Uterus (tissue), 4 donors: ENCODE results near the gene LY6G6F. TPM values are rescaled to one million over a fixed set of nuclear protein-coding genes. Genes with fewer than 3 reads are reported as not detected.

Experiments
- DNase-seq, 2 donors: peaks; one replicate each; pipeline ENCODE4 v3.0.0-alpha.2; 2019 to 2020
- H3K27ac ChIP-seq, 2 donors: fragments of 200-600 bp; sonication (generic); 1 replicate in 1 of 2; 2 replicates in 1 of 2; pipeline ENCODE4 v1.5.1; 2016 to 2018
- H3K27me3 ChIP-seq, 2 donors: fragments of 200-600 bp; sonication (generic); one replicate each; pipeline ENCODE4 v1.5.1; 2018 to 2019; ENCODE audit warnings: control low read depth in 1 of 2
- H3K36me3 ChIP-seq, 2 donors: fragments of 200-600 bp; sonication (generic); one replicate each; pipeline ENCODE4 v1.5.1; 2019; ENCODE audit warnings: control low read depth in 1 of 2
- H3K4me1 ChIP-seq, 2 donors: fragments of 200-600 bp; sonication (generic); one replicate each; pipeline ENCODE4 v1.5.1; 2018 to 2019; ENCODE audit warnings: control low read depth in 1 of 2
- H3K4me3 ChIP-seq, 2 donors: fragments of 200-600 bp; sonication (generic); 1 replicate in 1 of 2; 2 replicates in 1 of 2; pipeline ENCODE4 v1.5.1; 2018 to 2019; ENCODE audit warnings: mild to moderate bottlenecking in 1 of 2
- H3K9me3 ChIP-seq, 2 donors: fragments of 200-600 bp; sonication (generic); one replicate each; pipeline ENCODE4 v1.5.1; 2019; ENCODE audit warnings: control low read depth in 1 of 2
- CTCF ChIP-seq, 4 experiments: fragments of 200-600 bp in 2 of 4; fragments of 450-650 bp in 2 of 4; sonication (generic) in 2 of 4; IDR thresholded peaks; one replicate each; pipeline ENCODE4 v1.5.1; 2016 to 2019; ENCODE audit warnings: antibody characterized with exemption in 4 of 4, mild to moderate bottlenecking in 2 of 4, moderate library complexity in 1 of 4
- POLR2A ChIP-seq, 2 donors: fragments of 450-650 bp; IDR thresholded peaks; one replicate each; pipeline ENCODE4 v1.6.1; 2016; ENCODE audit warnings: antibody characterized with exemption in 2 of 2, mild to moderate bottlenecking in 1 of 2, moderate library complexity in 1 of 2
- intact Hi-C: fragments of 100-400 bp; cut with DNase I; formaldehyde crosslinking; loops from one replicate; pipeline ENCODE4 v1.15.1; 2023; ENCODE audit warnings: low total_unique reads
- total RNA-seq, 4 donors: library from RNA; depleted of rRNA in 3 of 4; stranded (reverse); fragments of >200 nt in 3 of 4; gene quantifications; one replicate each; pipeline versions ENCODE4 v1.1.0 to v1.2.4, GENCODE V29; 2014 to 2023
- donor health status: DM: yes; HTN: yes; CAD: no.

LY6G6F gene
- total RNA-seq, 4 donors from 2014 or later = not detected

GRCh38 chr6:31728767-31729514 is 22.3 kb downstream of the LY6G6F start, which contains the start of gene DDAH2:
Gene DDAH2, minus strand, starts transcription at chr6:31729299. Its CDS starts 138 bp downstream, at chr6:31729161.
- peaks cover 6 to 11% of the 10 kb centered on the region in 2 donors for H3K4me1 ChIP-seq
- H3K36me3 ChIP-seq = no peaks in the 10 kb centered on the region
- no peaks in the 10 kb centered on the region for H3K9me3 ChIP-seq
- H3K27me3 ChIP-seq = no peaks in the 10 kb centered on the region
- peak; percentile 38 to 48 for DNase-seq
- H3K27ac ChIP-seq = peak within 1 kb of the TSS; percentile 93 to 100
- TF ChIP-seq CTCF (IDR thresholded peaks at IDR 0.05) = peak in 2 of 4 experiments; percentile 49 to 56
- TF ChIP-seq POLR2A (IDR thresholded peaks at IDR 0.05) = no peak
- intact Hi-C loops = no loop called here
- peak within 1 kb of the TSS; percentile 65 to 97 for H3K4me3 ChIP-seq

GRCh38 chr6:31729515-31729978 is 22.9 kb downstream of the LY6G6F start:
- DNase-seq = peak; percentile 95 to 96
- H3K36me3 ChIP-seq = no peaks in the 10 kb centered on the region
- no peaks in the 10 kb centered on the region for H3K27me3 ChIP-seq
- TF ChIP-seq POLR2A (IDR thresholded peaks at IDR 0.05) (peak; percentile 29 to 50), CTCF (IDR thresholded peaks at IDR 0.05) (peak in 2 of 4 experiments; percentile 74 to 79)
- H3K4me1 ChIP-seq = peaks cover 6 to 17% of the 10 kb centered on the region in 2 donors
- peak overlapping the region; percentile 93 to 100 for H3K27ac ChIP-seq
- intact Hi-C loops = no loop called here
- peak overlapping the region; percentile 65 to 97 for H3K4me3 ChIP-seq
- no peaks in the 10 kb centered on the region for H3K9me3 ChIP-seq

GRCh38 chr6:31729979-31730630 is 23.4 kb downstream of the LY6G6F start:
- no peaks in the 10 kb centered on the region for H3K27me3 ChIP-seq
- peak overlapping the region; percentile 93 to 100 for H3K27ac ChIP-seq
- H3K9me3 ChIP-seq = no peaks in the 10 kb centered on the region
- H3K4me3 ChIP-seq = peak overlapping the region; percentile 65 to 97
- intact Hi-C loops = loop anchor here (10.0 kb wide), 1 partner anchor 65 kb away; the partner anchor contains the start of gene VARS1
- peak; percentile 94 to 97 for DNase-seq
- H3K4me1 ChIP-seq = peaks cover 6 to 21% of the 10 kb centered on the region in 2 donors
- TF ChIP-seq POLR2A (IDR thresholded peaks at IDR 0.05) = peak; percentile 84 to 93
- TF ChIP-seq CTCF (IDR thresholded peaks at IDR 0.05) = no peak
- H3K36me3 ChIP-seq = no peaks in the 10 kb centered on the region

- no peaks in the 10 kb centered on the region for H3K9me3 ChIP-seq
- TF ChIP-seq CTCF (IDR thresholded peaks at IDR 0.05) (no peak), POLR2A (IDR thresholded peaks at IDR 0.05) (no peak)
- no peaks in the 10 kb centered on the region for H3K27me3 ChIP-seq
- no peak for DNase-seq
- H3K27ac ChIP-seq = peak overlapping the region; percentile 93 to 100
- H3K36me3 ChIP-seq = no peaks in the 10 kb centered on the region
- peaks cover 6 to 21% of the 10 kb centered on the region in 2 donors for H3K4me1 ChIP-seq
- H3K4me3 ChIP-seq = peak overlapping the region in 1 of 2 donors; percentile 97
- intact Hi-C loops = loop anchor here (10.0 kb wide), 1 partner anchor 64 kb away; the partner anchor contains the start of gene VARS1
These were observed 24.0 kb downstream of the LY6G6F start for GRCh38 chr6:31730631-31731086.
